ENCODE results near the gene ARL13B. TPM values are rescaled to one million over a fixed set of nuclear protein-coding genes. Genes with fewer than 3 reads are reported as not detected.

ARL13B gene
- total RNA-seq, 1 donor from 2014 or later, result 15.6 TPM

DNA sequence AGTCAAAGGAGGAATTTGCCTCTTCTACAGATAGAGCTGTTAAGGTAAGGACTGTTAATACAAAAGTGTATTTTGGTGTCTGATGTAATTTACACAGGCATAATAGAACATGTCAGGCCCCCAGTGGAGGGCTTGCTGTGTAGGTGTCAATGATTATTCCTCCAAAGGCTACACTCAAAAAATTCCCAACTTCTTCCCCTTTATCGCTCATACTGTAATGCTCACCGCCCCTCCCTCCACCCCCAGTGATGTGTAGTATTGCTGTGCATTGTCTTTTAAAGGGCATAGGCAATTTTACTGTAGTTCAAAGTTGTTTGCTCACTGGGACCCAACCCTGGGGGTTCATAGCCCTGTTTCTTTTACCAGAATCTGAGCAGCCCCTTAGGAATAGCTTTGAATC, 115.2 kb downstream of the ARL13B start:
- H3K27me3 Mint-ChIP-seq (ENCODE audit: low read depth), result no peaks in the 10 kb centered on the region
- H3K4me3 Mint-ChIP-seq, result no peak overlapping the region
- no peak for TF ChIP-seq CTCF (conservative IDR thresholded peaks at IDR 0.05)
- H3K27ac Mint-ChIP-seq (ENCODE audit: unreplicated experiment), result no peak overlapping the region
- peaks cover 24% of the 10 kb centered on the region for H3K36me3 Mint-ChIP-seq (ENCODE audit: low read depth)
- H3K9me3 Mint-ChIP-seq, result no peaks in the 10 kb centered on the region
- no peak for DNase-seq (ENCODE audit: low read depth, low spot score)
- H3K4me1 Mint-ChIP-seq, result peaks cover 8% of the 10 kb centered on the region

DNA sequence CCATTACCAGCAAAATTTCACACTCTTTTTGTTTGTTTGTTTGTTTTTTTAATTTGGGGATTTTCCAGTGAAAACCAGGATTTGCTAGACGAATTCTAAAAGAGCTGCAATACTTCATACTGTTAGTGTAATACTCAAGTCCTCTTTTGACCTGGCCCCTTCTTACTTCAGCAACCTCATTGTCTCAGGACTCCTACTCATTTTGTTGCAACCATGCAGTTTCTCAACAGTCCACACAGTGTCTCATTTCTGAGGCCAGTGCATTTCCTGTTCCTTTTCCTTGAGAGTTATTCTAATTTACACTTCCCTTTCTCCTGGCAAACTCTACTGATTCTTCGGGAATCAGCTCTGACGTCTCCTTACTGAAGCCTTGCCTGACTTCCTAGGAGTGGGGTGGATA, 118.5 kb downstream of the ARL13B start:
- Mint-ChIP-seq H3K4me1 (peaks cover 8% of the 10 kb centered on the region), H3K4me3 (no peak overlapping the region), H3K27ac (ENCODE audit: unreplicated experiment) (peak overlapping the region; percentile 5), H3K27me3 (ENCODE audit: low read depth) (no peaks in the 10 kb centered on the region), H3K9me3 (no peaks in the 10 kb centered on the region), H3K36me3 (ENCODE audit: low read depth) (peaks cover 20% of the 10 kb centered on the region)
- TF ChIP-seq CTCF (conservative IDR thresholded peaks at IDR 0.05), result no peak
- DNase-seq (ENCODE audit: low read depth, low spot score), result no peak

- Mint-ChIP-seq H3K36me3 (ENCODE audit: low read depth) (peaks cover 20% of the 10 kb centered on the region), H3K27ac (ENCODE audit: unreplicated experiment) (no peak overlapping the region)
These were observed 119.4 kb downstream of the ARL13B start for GRCh38 chr3:94099311-94099710.

GRCh38 chr3:94101860-94102259, 121.9 kb downstream of the ARL13B start:
- Mint-ChIP-seq H3K27ac (ENCODE audit: unreplicated experiment) (no peak overlapping the region), H3K36me3 (ENCODE audit: low read depth) (peaks cover 23% of the 10 kb centered on the region), H3K4me1 (peaks cover 8% of the 10 kb centered on the region)

More at GRCh38 chr3:94099311-94099710, 119.4 kb downstream of the ARL13B start:
- TF ChIP-seq CTCF (conservative IDR thresholded peaks at IDR 0.05), result no peak
- Mint-ChIP-seq H3K4me1 (peaks cover 8% of the 10 kb centered on the region), H3K27me3 (ENCODE audit: low read depth) (no peaks in the 10 kb centered on the region), H3K4me3 (no peak overlapping the region), H3K9me3 (no peaks in the 10 kb centered on the region)
- no peak for DNase-seq (ENCODE audit: low read depth, low spot score)

More at GRCh38 chr3:94101860-94102259, 121.9 kb downstream of the ARL13B start:
- no peaks in the 10 kb centered on the region for H3K27me3 Mint-ChIP-seq (ENCODE audit: low read depth)
- no peak for DNase-seq (ENCODE audit: low read depth, low spot score)
- TF ChIP-seq CTCF (conservative IDR thresholded peaks at IDR 0.05), result peak; percentile 50
- H3K9me3 Mint-ChIP-seq, result no peaks in the 10 kb centered on the region
- H3K4me3 Mint-ChIP-seq, result no peak overlapping the region

Other genes starting within 250 kb of the ARL13B start
- gene PROS1, start 6.3 kb upstream of the ARL13B start, total RNA-seq, result 11.6 and 12.0 TPM in 2 replicates
- not detected in 2 replicates for gene STX19, start 48.4 kb downstream of the ARL13B start, total RNA-seq
- gene DHFR2, start 82.8 kb downstream of the ARL13B start, total RNA-seq, result 5.2 and 6.6 TPM in 2 replicates
- gene NSUN3, start 82.9 kb downstream of the ARL13B start, total RNA-seq, result 12.0 and 13.0 TPM in 2 replicates